ENCODE results near the gene PRICKLE3. TPM values are rescaled to one million over a fixed set of nuclear protein-coding genes. Genes with fewer than 3 reads are reported as not detected.
"Not testable (repeated sequence)": the region's sequence is repeated elsewhere in the genome, so short reads cannot be mapped to it uniquely, and the experiment has no call there.

Gene PRICKLE3
- polyA plus RNA-seq, 3 donors = 4.4 to 22.3 (median 5.4) TPM

DNA sequence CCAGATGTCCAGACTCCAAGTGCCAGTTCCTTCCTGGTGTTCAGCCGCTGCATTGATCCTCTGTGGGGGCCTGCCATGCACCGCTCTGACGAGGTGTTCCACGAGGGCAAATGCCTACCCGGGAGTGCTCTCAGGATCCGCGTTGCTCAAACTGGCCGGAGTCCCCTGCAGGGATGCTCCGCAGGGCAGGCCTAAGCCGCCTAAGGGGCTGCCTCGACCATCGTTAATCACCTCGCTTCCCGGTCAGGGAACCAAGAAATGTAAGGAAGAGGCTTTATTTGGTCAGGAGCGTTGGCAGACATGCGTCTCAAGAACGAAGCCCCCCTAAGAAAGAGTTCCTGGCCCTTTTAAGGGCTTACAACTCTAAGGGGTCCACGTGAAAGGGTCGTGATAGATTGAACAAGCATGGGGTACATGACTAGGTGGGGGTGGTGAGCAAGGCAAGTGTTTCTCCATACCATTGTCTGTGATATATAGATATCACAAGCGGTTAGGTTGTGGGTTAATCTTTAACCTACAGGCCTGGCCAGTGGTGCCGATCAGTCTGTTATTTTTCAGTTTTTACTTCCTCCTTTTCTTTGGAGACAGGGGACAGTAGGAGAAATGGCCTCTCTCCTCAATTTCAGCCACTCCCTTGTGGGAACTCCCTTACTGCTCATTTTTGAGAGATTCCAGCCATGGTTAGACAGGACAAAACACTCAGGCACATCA is 37.6 kb downstream of the PRICKLE3 start:
- H3K9ac ChIP-seq (ENCODE audit: insufficient read depth, low read length, poor library complexity, severe bottlenecking); H3K36me3 ChIP-seq (replicated peaks in 1 of 2; ENCODE audit: control insufficient read depth in 1 of 2, insufficient read depth in 2 of 2, low read length in 2 of 2); H3K27me3 Mint-ChIP-seq (ENCODE audit: low read depth in 3 of 3); H3K9me3 ChIP-seq (replicated peaks in 1 of 2; ENCODE audit: control insufficient read depth in 1 of 2, insufficient read depth in 1 of 2, low read length in 2 of 2); H3K79me2 ChIP-seq (ENCODE audit: insufficient read depth, low read length); H3K4me2 ChIP-seq (replicated peaks; ENCODE audit: extremely low read depth, low read length, poor library complexity, severe bottlenecking); intact Hi-C loops (cut with micrococcal nuclease); H4K20me1 ChIP-seq (ENCODE audit: insufficient read depth, low read length); DNase-seq; H3K27me3 ChIP-seq (ENCODE audit: control insufficient read depth in 2 of 2, insufficient read depth in 2 of 2, low read length in 2 of 2); H3K36me3 Mint-ChIP-seq: not testable (repeated sequence)
- Mint-ChIP-seq H3K27ac (peak overlapping the region in 4 of 7 donors; percentile 26 to 81 (median 60)), H3K4me3 (peak overlapping the region in 1 of 2 donors; percentile 48), H3K4me1 (peaks cover 12% of the 10 kb centered on the region), H3K9me3 (peaks cover 0 to 32% (median 7%) of the 10 kb centered on the region in 7 donors)
- H3K27ac ChIP-seq (ENCODE audit: low read depth in 1 of 2, low read length in 2 of 2) = peak overlapping the region in 1 of 2 donors; percentile 54
- peak overlapping the region in 1 of 3 experiments; percentile 9 for H3K4me3 ChIP-seq (replicated peaks in 1 of 3; ENCODE audit: low read depth in 2 of 3, low read length in 3 of 3)
- 98% methylated on average over 9 of the region's 21 CpGs for WGBS (ENCODE audit: insufficient coverage)
- peaks cover 9 to 10% of the 10 kb centered on the region in 2 donors for H3K4me1 ChIP-seq (ENCODE audit: control insufficient read depth in 1 of 2, insufficient read depth in 2 of 2, low read length in 2 of 2)
- peak overlapping the region; percentile 46 for H2AFZ ChIP-seq (ENCODE audit: insufficient read depth, low read depth, low read length, poor library complexity, severe bottlenecking)

- H3K4me3 Mint-ChIP-seq = no peak overlapping the region
- Histone ChIP-seq H3K27me3 (ENCODE audit: control insufficient read depth in 2 of 2, insufficient read depth in 2 of 2, low read length in 2 of 2) (no peaks in the 10 kb centered on the region), H3K36me3 (replicated peaks in 1 of 2; ENCODE audit: control insufficient read depth in 1 of 2, insufficient read depth in 2 of 2, low read length in 2 of 2) (no peaks in the 10 kb centered on the region), H3K9ac (ENCODE audit: insufficient read depth, low read length, poor library complexity, severe bottlenecking) (no peak overlapping the region), H3K9me3 (replicated peaks in 1 of 2; ENCODE audit: control insufficient read depth in 1 of 2, insufficient read depth in 1 of 2, low read length in 2 of 2) (no peaks in the 10 kb centered on the region), H3K4me1 (ENCODE audit: control insufficient read depth in 1 of 2, insufficient read depth in 2 of 2, low read length in 2 of 2) (peaks cover 9 to 10% of the 10 kb centered on the region in 2 donors), H2AFZ (ENCODE audit: insufficient read depth, low read depth, low read length, poor library complexity, severe bottlenecking) (peak overlapping the region; percentile 46), H3K27ac (ENCODE audit: low read depth in 1 of 2, low read length in 2 of 2) (no peak overlapping the region), H3K79me2 (ENCODE audit: insufficient read depth, low read length) (no peaks in the 10 kb centered on the region), H4K20me1 (ENCODE audit: insufficient read depth, low read length) (no peaks in the 10 kb centered on the region), H3K4me2 (replicated peaks; ENCODE audit: extremely low read depth, low read length, poor library complexity, severe bottlenecking) (no peak overlapping the region), H3K4me3 (replicated peaks in 1 of 3; ENCODE audit: low read depth in 2 of 3, low read length in 3 of 3) (peak overlapping the region in 1 of 3 experiments; percentile 9)
- no peak for DNase-seq
- no peaks in the 10 kb centered on the region for H3K27me3 Mint-ChIP-seq (ENCODE audit: low read depth in 3 of 3)
- TF ChIP-seq, protein P1, sequence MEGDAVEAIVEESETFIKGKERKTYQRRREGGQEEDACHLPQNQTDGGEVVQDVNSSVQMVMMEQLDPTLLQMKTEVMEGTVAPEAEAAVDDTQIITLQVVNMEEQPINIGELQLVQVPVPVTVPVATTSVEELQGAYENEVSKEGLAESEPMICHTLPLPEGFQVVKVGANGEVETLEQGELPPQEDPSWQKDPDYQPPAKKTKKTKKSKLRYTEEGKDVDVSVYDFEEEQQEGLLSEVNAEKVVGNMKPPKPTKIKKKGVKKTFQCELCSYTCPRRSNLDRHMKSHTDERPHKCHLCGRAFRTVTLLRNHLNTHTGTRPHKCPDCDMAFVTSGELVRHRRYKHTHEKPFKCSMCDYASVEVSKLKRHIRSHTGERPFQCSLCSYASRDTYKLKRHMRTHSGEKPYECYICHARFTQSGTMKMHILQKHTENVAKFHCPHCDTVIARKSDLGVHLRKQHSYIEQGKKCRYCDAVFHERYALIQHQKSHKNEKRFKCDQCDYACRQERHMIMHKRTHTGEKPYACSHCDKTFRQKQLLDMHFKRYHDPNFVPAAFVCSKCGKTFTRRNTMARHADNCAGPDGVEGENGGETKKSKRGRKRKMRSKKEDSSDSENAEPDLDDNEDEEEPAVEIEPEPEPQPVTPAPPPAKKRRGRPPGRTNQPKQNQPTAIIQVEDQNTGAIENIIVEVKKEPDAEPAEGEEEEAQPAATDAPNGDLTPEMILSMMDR (IDR thresholded peaks at IDR 0.05) = no peak
- peaks cover 12% of the 10 kb centered on the region for H3K4me1 Mint-ChIP-seq
- WGBS (ENCODE audit: insufficient coverage) = no CpG with 5 or more reads among the region's 13 CpGs
- peaks cover 0 to 33% (median 7%) of the 10 kb centered on the region in 7 donors for H3K9me3 Mint-ChIP-seq
- H3K27ac Mint-ChIP-seq = peak overlapping the region in 1 of 7 donors; percentile 38
- no peaks in the 10 kb centered on the region for H3K36me3 Mint-ChIP-seq
- intact Hi-C loops (cut with micrococcal nuclease) = no loop called here
These were observed 38.2 kb downstream of the PRICKLE3 start for GRCh38 chrX:49147936-49148335.
